Activated CD4-positive, alpha-beta T cell treated with anti-CD3 and anti-CD28 coated beads, Interleukin-10, Interleukin-2, amounts not matched to agents 100 ng/mL and 50 ng/mL, durations not matched to agents 16 hours and 8 hours (primary cell): ENCODE data around the gene RHEB.
"Not testable (repeated sequence)": the region's sequence is repeated elsewhere in the genome, so short reads cannot be mapped to it uniquely, and the experiment has no call there.

Source experiments
- DNase-seq: peaks from one replicate; pipeline ENCODE4 v3.0.0-alpha.2; 2020

Gene RHEB, protein sequence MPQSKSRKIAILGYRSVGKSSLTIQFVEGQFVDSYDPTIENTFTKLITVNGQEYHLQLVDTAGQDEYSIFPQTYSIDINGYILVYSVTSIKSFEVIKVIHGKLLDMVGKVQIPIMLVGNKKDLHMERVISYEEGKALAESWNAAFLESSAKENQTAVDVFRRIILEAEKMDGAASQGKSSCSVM

DNA sequence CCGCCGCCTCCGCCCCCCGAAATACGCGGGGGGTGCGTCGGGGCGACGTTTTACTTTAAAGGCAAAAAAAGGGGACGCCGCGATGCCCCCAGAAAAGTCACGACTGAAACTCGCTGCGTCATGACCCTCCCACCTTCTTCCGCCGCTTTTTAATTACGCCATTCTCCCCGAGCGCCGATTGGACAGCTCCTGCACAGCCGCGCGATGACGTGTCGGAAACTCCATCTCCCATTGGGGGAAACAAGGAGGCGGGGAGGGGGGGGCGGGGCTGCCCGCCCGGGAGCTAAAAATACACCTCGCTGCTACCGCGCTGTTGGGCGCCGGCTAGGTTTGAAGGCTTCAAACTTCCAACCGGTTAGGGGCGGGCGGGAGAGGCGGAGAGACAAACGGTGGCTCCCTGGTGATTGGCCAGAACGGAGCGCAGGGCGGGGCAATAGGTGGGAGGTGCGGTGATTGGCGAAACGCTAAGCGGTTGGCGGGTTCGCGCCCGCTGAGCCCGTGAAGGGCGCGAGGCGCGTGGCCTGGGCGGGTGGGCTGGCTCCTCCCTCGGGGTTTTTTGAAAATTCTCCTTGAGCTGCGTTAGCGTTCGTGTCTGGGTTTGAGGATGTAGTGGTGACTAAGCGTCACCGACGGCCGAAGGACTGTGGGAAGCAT lies at the start of gene RHEB:
RHEB (minus strand) TSS at position 131 of the 654 bp plus-strand sequence. CDS start 384 bp downstream, outside the sequence.
- peak; percentile 98 for DNase-seq

DNA sequence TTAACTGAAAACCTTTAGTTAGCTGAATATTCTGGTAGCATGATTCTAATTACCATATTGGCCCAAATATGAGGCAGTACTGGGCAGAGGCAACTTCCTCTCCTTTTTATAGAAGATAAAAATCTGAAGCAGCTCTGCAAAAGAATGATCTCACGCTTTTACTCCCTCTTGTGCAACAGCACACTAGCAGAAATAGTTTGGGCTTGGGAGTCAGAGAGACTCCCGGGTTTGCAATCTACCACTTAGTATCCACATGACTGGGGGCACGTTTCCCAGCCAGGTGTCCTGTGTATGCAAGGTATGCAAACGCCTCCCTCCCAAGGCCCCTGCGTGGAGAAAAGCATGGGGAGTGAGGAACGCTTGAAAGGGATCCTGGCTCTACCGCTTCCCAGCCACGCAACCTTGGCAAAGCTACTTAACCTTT lies 47.2 kb upstream of the RHEB start:
- DNase-seq = no peak

DNA sequence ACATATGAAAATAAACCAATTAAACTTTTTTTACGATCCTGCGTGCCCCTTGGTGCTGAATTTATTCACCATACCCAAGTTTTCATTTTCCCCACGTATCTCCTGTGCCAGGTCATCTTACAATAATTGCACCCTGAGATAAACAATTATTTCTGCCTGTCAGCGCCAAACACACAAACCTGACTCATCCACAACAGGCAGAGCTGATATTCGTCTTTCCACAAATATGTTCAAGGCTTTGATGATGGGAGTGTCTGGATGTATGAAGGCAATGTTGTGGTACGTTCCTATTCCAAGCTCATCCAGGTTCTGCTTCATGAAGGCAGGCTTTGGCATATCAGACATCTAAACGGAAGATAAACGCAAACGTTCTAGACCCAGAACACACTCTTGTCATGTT lies 45.8 kb upstream of the RHEB start:
- DNase-seq = no peak

DNA sequence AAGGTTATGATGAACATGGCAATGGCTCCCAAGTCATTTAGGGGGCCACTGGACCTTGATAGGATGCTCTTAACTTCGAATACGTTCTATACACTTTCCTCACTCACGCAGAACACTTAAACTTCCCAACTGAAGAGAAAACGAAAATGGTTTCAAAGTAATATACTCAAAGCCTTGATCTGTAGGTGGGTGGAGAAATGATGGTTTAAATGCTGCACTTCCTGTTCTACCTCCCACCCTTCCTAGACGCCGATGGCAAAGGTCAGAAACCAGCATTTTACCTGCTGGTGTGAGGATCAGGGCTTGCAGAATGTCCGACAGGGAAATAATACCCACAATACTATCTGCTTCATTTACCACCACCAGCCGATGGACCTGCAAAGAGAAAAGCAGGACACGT lies 40.5 kb upstream of the RHEB start:
- no peak for DNase-seq

DNA sequence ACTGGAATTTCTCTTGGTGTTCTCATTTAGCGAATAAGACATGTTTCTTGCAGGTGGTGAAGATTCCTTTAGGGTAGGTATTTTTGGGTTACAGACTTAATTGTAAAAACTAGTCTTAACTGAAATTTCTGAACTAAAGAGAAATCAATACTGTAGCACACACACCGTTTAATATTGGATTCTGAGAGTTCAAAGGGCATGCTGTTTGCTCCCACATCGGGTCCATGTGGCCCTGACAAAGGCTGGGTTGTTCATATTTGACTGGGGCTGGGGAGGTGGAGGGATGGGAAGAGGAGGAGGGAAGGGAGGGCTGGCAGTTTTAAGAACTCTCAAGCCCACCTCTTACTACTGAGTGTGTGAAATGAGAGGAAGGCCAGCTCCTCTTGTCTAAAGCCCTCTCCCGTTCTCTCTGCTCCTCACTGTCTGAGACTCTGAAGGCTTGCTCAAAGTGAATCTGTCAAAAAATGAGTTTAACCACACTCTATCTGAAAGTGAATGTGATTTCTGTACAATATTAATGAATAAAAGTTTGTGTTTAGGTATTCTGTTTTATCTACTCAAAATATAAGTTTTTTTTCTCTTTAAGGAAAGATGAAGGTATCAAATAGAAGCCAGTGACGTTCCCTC lies 40.0 kb upstream of the RHEB start:
- no peak for DNase-seq

DNA sequence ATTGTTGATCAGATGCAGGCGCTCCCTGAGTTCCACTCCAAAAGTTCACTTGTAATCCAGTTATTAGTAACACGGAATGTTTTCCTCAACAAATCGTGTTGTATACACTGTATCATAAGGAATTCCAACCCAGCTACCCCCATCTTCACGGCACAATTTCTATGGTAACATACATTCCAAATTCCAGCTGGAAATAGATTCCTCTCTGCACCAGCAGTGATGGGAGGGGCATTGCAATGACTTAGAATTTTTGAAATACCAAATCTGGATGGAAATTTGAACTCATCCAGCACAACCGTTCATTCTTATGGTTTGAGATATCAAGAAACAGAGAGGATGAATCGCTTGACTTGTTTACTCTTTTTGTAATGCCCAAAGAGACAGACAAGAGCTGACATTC lies 38.9 kb upstream of the RHEB start:
- no peak for DNase-seq

DNA sequence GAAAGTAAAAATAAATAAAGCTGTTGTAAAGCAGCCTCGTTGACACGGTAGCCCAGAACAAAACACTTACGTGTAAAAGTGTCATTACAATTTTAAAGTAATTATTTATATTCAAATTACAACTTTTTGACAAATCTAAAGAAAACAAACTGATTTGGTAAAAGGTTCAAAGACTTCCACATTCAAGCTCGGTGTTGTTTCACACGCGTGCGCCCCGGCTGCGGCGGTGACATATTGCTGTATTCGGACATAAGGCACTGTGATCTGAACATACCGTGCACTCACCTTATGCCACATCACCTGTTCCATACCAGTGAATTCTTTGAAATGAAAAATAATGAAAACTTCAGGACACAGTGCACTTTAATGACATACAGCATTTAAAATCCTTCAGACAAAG lies 36.9 kb upstream of the RHEB start:
- no peak for DNase-seq

DNA sequence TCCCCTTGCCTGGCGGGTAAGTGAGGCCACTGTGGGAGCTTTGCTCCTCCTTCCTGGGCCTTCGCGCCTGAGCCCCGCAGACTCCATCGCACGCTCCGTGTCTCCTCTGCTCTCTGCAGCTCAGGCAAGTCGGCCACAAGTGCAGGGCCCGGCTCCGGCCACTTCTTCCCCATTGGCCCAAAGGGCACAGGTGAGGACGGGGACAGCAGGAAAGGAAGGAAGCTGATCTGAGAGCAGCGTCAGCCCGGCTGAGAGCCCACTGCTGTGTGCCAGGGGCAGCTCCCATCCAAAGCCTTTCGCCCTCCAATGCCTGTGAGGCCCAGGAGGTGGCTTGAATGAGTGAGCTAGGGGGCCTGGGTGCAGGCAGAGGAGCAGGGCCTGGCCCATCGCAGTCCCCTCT lies 33.7 kb upstream of the RHEB start:
- DNase-seq = no peak

DNA sequence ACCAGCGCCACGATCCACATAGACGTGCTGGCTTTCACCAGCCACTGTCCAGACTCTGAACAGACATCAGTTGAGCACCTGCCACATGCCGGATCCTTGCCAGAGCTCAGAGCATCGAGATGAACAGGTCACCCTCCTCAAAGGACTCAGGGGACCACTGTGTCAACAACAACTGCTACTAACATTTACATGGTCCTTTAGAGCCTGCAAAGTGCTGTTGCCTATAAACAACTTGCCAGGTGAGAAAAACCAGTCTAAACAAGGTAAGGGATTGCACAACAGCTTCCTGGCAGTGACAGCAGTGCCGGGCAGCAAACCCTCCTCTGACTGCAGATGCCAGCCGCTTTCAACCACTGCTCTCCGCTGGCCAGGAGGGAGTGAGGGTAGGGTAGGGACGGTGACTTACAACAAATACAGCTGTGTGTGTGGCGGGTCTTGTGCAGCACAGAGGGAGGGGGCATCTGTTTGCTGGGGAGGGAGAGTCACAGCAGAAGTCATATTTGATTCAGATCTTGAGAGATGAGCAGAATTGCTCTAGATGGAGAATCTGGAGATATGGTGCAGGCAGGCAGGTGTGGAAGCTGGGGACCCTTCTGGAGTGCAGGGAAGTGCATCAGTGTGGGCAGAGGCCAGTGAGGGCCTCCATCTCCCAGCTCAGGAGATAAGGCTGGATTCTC lies 32.8 kb upstream of the RHEB start:
- no peak for DNase-seq

DNA sequence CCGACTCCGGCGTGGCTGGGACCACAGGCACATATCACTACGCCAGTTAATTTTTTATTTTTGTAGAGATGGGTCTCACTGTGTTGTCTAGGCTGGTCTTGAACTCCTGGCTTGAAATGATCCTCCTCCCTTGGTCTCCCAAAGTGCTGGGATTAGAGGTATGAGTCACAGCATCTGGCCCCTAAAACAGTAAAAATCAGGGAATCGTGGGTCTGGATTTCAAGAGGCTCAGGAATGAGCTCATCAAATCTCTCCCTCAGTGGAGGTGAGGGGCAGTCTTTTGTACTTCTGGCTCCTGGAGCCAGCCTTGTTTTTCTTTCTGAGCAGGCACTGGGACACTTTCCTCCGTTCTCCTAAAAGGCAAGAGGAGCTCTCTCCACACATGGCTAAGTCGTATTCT lies 32.1 kb upstream of the RHEB start:
- DNase-seq = no peak

DNA sequence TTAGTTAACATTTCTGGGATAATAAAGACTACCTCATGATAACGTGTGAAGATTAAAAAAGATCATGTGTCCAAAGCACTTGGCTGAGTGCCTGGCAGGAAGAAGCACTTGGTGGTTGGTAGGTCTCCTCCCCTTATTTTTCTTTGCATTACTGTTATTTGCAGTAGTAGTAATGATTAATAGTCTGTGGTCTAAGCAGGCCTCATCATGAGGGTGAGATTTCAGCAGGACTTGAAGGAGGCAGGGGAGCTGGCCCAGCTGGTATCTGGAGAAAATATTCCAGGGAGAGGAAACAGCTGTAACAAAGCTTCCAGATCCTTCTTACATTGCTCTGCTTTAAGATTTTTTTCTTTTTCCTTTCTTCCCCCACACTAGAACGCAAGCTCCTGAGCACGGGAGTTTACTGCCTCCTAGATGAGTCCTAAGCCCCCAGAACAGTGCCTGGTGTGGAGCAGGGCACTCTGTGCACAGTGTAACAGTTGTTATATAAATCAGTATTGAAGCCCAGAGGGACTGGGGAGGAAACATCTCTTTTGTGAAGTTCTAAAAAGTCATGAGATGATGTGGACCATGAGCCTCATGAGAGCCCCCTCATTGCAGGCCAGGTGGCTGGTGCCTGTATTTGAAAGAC lies 31.1 kb upstream of the RHEB start:
- DNase-seq = no peak

DNA sequence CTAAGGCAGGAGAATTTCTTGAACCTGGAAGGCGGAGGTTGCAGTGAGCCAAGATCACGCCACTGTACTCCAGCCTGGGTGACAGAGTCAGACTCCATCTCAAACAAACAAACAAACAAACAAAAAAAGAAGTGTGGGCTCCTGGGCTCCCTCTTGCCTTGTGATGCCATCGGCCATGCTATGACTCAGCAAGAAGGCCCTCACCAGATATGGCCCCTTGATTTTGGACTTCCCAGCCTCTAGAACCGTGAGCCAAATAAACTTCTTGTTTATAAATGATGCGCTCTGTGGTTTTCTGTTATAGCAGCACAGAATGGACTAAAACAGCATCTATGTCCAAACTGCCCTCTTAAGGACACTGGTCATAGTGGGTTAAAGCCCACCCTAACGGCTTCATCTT lies 29.9 kb upstream of the RHEB start:
- DNase-seq = no peak

DNA sequence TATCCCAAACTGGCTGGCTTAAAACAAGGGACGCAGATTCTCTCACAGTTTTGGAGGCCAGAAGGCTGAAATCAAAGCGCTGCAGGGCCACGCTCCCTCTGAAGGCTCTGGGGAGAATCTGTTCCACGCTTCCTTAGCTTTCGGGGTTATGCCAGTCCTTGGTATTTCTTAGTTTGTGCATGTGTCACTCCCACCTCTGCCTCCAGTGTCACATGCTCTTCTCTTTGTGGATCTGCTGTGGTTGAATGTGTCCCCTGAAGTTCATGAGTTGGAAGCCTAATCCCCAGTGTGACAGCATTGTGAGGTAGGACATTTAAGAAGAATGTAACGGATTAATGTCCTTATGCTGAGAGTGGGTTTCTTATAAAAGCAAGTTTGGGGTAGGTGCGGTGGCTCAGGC lies 29.4 kb upstream of the RHEB start:
- no peak for DNase-seq

DNA sequence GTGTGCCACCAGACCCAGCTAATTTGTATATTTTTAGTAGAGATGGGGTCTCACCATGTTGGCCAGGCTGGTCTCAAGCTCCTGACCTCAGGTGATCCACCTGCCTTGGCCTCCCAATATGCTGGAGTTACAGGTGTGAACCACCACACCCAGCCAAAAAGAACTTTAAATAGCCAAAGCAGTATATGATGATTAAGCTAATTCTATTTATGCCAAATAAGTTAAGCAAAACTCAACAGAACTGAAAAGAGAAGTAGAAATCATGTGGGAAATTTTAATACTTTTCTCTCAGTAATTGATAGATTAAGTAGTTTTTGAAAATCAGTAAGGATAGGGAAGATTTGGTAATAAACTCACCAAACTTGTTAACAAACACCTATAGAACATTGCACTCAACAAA lies 24.5 kb upstream of the RHEB start:
- DNase-seq = no peak

DNA sequence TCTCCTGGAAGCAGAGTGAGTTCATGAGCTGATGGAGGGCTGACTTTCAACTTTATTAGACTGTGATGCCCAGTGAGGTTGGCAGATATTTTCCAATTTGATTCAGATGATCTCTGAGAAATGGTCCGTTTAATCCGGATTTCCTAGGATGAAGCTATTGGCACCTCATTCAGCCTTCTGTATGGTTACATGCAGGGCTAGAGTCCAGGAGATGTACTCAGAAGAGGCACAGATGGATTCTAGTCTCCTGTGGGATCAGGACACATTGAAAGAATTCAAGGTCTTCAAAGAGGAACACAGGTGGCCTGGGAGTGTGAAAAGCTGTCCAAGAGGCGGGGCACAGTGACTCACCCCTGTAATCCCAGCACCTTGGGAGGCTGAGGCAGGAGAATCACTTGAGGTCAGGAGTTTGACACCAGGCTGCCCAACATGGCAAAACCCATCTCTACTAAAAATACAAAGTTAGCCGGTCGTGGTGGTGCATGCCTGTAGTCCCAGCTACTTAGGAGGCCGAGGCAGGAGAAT lies 23.0 kb upstream of the RHEB start:
- DNase-seq = no peak

DNA sequence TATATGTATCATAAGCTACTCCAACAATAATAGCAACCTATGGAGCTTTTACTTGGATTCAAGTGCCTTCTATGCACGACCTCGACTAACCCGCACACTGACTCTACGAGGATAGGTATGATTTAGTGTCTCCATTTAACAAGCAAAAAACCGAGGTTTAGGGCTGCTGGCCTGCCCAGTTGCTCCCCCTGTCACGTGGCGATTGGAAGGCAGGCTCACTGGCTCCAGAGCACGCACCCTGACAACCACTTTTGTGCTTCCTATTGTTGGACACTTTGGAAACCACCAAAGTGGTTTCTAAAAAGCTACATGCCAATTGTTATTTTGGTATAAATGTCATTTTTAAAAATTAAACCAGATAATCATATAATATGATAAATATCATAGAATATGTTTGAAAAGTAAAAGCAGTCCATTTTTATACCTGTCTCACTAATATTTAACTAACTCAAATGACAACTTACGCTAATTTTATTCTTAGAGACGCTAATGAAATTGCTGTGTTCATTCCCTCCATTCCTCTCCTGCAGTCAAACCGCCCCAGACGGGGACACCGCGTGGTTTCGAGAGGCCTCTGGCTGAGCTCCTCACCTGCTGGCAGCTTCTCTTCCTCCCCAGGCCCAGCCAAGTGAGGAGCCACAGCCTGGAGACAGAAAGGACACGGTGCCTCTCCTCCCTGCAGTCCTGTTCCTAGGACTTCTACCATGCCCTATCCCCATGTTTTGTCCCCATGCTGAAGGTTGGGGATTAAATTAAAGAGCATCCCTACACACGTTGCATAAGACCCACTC lies 22.2 kb upstream of the RHEB start:
- DNase-seq = no peak

DNA sequence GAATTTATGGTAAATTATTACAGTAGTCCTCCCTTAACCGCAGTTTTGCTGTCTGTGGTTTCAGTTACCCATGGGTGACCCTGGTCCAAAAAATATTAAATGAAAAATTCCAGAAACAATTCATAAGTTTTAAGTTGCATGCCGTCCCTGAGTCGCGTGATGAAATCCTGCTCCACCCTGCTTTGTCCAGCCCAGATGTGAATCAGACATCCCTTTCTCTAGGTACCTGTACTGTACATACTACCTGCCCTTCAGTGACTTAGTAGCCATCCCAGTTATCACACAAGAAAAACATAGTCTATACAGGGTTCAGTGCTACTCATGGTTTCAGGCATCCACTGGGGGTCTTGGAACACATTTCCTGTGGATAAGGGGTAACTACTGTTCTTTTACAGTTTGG lies 20.5 kb upstream of the RHEB start:
- DNase-seq = no peak

DNA sequence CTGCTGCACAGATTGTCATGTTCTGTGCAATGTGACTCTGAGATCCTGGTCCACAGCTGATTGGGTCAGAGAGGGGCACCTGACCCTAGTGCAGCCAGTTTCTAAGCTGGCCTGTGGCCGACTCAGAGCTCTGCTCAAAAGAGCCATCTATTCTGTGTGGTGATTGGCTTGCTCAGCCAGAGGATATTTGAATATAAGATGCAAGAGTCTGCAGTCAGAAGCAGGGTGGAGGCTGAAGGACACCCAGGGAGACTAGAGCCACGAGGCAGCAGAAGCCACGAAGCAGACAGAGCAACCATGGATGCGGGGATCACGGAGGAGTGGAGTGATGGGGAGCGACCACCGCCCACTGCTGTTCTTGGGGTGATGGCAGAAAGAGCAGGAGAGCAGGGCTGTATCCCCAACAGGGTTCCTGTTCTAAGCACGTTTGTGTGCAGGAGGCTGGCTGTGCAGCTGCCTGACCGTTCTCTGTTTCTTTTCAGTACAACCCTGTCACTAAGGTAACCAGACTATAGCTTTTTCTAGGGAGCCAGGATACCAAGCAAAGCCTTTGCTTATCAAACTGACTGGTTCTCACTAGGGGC lies 19.5 kb upstream of the RHEB start:
- no peak for DNase-seq

DNA sequence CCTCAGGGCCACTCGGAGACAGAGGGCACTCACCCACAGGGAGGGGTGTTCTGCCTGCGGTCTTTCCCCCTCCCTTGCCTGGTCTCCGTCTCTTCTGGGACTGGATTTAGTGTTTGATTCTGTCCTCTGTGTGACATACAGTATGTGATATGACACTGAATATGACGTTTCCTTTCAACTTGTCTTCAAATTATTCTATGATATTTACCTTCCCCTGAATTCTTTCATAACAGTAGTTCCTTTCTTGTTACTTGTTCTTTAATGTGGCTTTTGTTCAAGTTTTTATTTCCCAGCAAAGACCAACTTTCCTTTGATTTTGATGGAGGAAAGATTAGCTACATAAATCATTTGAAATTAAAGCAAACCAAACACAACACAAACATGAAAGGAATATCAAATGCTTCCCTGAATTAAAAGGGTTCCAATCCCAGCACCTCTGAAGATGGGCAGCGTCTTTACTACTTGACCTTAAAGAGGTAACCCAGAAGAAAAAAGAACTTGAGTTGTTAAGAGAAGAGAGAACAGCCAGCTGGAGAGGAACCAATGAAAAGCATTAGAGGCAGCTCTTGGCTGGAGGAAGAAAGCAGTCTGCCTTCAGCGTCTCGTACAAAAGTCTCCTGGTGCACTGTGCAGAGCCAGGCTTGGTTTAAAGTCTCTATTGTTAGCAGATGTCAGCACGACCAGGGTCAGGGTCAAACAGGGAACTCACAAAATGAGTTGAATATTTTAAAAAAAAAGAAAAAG lies 18.3 kb upstream of the RHEB start:
- no peak for DNase-seq

DNA sequence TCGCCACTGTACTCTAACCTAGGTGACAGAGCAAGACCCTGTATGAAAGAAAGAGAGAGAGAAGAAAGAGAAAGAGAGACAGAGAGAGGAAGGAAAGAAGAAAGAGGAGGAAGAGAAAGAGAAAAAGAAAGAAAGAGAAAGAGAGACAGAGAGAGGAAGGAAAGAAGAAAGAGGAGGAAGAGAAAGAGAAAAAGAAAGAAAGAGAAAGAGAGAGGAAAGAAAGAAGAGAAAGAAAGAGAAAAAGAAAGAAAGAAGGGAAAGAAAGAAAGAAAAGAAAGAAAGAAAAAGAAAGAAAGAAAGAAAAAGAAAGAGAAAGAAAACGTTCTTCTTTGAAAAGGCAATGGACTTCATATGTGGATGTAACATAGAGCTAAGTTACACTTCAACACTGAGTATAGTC lies 16.5 kb upstream of the RHEB start:
- not testable (repeated sequence) for DNase-seq

DNA sequence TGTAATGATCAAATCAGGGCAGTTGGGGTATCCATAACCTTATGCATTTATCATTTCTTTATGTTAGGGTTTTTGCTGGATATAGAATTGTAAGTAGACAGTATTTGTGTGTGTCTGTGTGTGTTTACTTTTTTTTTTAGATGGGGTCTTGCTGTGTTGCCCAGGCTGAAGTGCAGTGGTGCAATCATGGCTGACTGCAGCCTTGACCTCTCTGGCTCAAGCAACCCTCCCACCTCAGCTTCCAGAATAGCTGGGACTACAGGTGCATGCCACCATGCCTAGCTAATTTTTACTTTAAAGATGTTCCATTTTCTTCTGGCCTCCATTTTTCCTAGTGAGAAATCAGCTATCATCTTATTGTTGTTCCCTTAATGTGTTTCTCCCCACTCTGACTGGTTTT lies 10.1 kb upstream of the RHEB start:
- DNase-seq = no peak
